ENCODE measurements around the gene MAML3.

GRCh38 chr4:140042634-140043033, 111.3 kb downstream of the MAML3 start:
- TF ChIP-seq POLR2A (IDR thresholded peaks at IDR 0.05; ENCODE audit: low read depth, low read length) (no peak), SPI1 (IDR thresholded peaks at IDR 0.05; ENCODE audit: low read depth, low read length) (no peak), POLR2AphosphoS5 (IDR thresholded peaks at IDR 0.05; ENCODE audit: low read depth, low read length) (no peak)

Measured in GM12891 (cell line).